Stomach (tissue), 8 donors: ENCODE measurements around the gene TRAF7. TPM values are rescaled to one million over a fixed set of nuclear protein-coding genes. Genes with fewer than 3 reads are reported as not detected.

ENCODE experiments used
- polyA plus RNA-seq, 3 donors: library from polyadenylated mRNA; stranded (reverse); fragments of 200-250 nt; gene quantifications; one replicate each; pipeline ENCODE4 v1.2.3, GENCODE V29; 2013
- small RNA-seq, 4 donors: library from RNA; depleted of rRNA; stranded (forward); fragments of <200 nt; gene quantifications; one replicate each; pipeline ENCODE3, GENCODE V24; 2016
- total RNA-seq, 5 donors: library from RNA; depleted of rRNA; stranded (reverse); fragments of >200 nt; gene quantifications; one replicate each; pipeline versions ENCODE4 v1.1.0 to v1.2.3, GENCODE V29; 2014 to 2016
- donor health status: healthy with polysubstance abuse.
- donor health status: Bipolar disorder and iron deficiency.
- donor health status: healthy.

Gene TRAF7
- total and polyA plus RNA-seq, 8 donors, result 20.9 to 204 (median 38.5) TPM

Small RNA genes within 50 kb of the gene (small RNA-seq; reads per million reads assigned to genes)
- 0 reads per million in 4 donors for gene MIR3180-5
- gene MIR4516, result 0 reads per million in 4 donors
- 0 reads per million in 4 donors for gene RF00019
- 0 reads per million in 4 donors for gene SNORD60

Other genes starting within 250 kb of the TRAF7 start
- not detected for gene HS3ST6, start 237.4 kb upstream of the TRAF7 start, total RNA-seq
- 1 to 10 TPM in 1 of 3 donors, not detected in 2; 1.6 TPM for gene HS3ST6, start 237.4 kb upstream of the TRAF7 start, polyA plus RNA-seq
- gene MSRB1, start 212.6 kb upstream of the TRAF7 start, total RNA-seq, result 10 to 100 TPM in 3 of 5 donors, 1 to 10 TPM in 1, not detected in 1; 6.2 to 61.1 (median 16.3) TPM
- 10 to 100 TPM; 31.2 to 68.5 (median 48.9) TPM for gene MSRB1, start 212.6 kb upstream of the TRAF7 start, polyA plus RNA-seq
- gene RPL3L, start 201.1 kb upstream of the TRAF7 start, total RNA-seq, result not detected
- under 1 TPM in 2 of 3 donors, not detected in 1; 0.05 to 0.19 TPM for gene RPL3L, start 201.1 kb upstream of the TRAF7 start, polyA plus RNA-seq
- gene NDUFB10, start 196.2 kb upstream of the TRAF7 start, total RNA-seq, result 100 to 1,000 TPM in 1 of 5 donors, 10 to 100 TPM in 4; 28.6 to 119 (median 57.5) TPM
- 100 to 1,000 TPM; 242 to 285 (median 253) TPM for gene NDUFB10, start 196.2 kb upstream of the TRAF7 start, polyA plus RNA-seq
- 1,000 to 10,000 TPM in 4 of 5 donors, 100 to 1,000 TPM in 1; 997 to 2,615 (median 1,653) TPM for gene RPS2, start 191.0 kb upstream of the TRAF7 start, total RNA-seq
- gene RPS2, start 191.0 kb upstream of the TRAF7 start, polyA plus RNA-seq, result 1,000 to 10,000 TPM; 2,720 to 4,842 (median 2,788) TPM
- not detected for gene RNF151, start 188.9 kb upstream of the TRAF7 start, total RNA-seq
- gene RNF151, start 188.9 kb upstream of the TRAF7 start, polyA plus RNA-seq, result not detected
- gene TBL3, start 183.7 kb upstream of the TRAF7 start, total RNA-seq, result 100 to 1,000 TPM in 1 of 5 donors, 10 to 100 TPM in 3, 1 to 10 TPM in 1; 9.4 to 174 (median 26.3) TPM
- 10 to 100 TPM; 32.7 to 52.7 (median 48.9) TPM for gene TBL3, start 183.7 kb upstream of the TRAF7 start, polyA plus RNA-seq
- 10 to 100 TPM in 1 of 5 donors, not detected in 4; 58.2 TPM for gene NOXO1, start 174.3 kb upstream of the TRAF7 start, total RNA-seq
- gene NOXO1, start 174.3 kb upstream of the TRAF7 start, polyA plus RNA-seq, result 1 to 10 TPM; 1.2 to 3.4 (median 2.6) TPM
- gene GFER, start 171.6 kb upstream of the TRAF7 start, total RNA-seq, result 100 to 1,000 TPM in 1 of 5 donors, 10 to 100 TPM in 1, 1 to 10 TPM in 3; 3.1 to 313 (median 9.9) TPM
- 10 to 100 TPM; 31.2 to 50.6 (median 36.1) TPM for gene GFER, start 171.6 kb upstream of the TRAF7 start, polyA plus RNA-seq
- gene SYNGR3, start 165.8 kb upstream of the TRAF7 start, total RNA-seq, result 1 to 10 TPM in 1 of 5 donors, not detected in 4; 1.7 TPM
- gene SYNGR3, start 165.8 kb upstream of the TRAF7 start, polyA plus RNA-seq, result 1 to 10 TPM in 1 of 3 donors, not detected in 2; 1.3 TPM
- gene ZNF598, start 146.0 kb upstream of the TRAF7 start, total RNA-seq, result 10 to 100 TPM; 16.3 to 86.2 (median 34.8) TPM
- 10 to 100 TPM; 21.1 to 31.0 (median 21.4) TPM for gene ZNF598, start 146.0 kb upstream of the TRAF7 start, polyA plus RNA-seq
- under 1 TPM in 1 of 5 donors, not detected in 4; 0.55 TPM for gene NPW, start 136.0 kb upstream of the TRAF7 start, total RNA-seq
- 10 to 100 TPM in 1 of 3 donors, 1 to 10 TPM in 2; 1.6 to 12.4 (median 2.4) TPM for gene NPW, start 136.0 kb upstream of the TRAF7 start, polyA plus RNA-seq
- 100 to 1,000 TPM in 2 of 5 donors, 10 to 100 TPM in 3; 17.4 to 201 (median 95.5) TPM for gene NHERF2, start 128.9 kb upstream of the TRAF7 start, total RNA-seq
- gene NHERF2, start 128.9 kb upstream of the TRAF7 start, polyA plus RNA-seq, result 100 to 1,000 TPM in 2 of 3 donors, 10 to 100 TPM in 1; 65.4 to 236 (median 157) TPM
- 100 to 1,000 TPM in 2 of 5 donors, 1 to 10 TPM in 3; 2.3 to 663 (median 9.5) TPM for gene NTHL1, start 107.9 kb upstream of the TRAF7 start, total RNA-seq
- 10 to 100 TPM; 29.2 to 40.6 (median 36.6) TPM for gene NTHL1, start 107.9 kb upstream of the TRAF7 start, polyA plus RNA-seq
- 100 to 1,000 TPM in 3 of 5 donors, 10 to 100 TPM in 2; 68.5 to 369 (median 118) TPM for gene TSC2, start 107.8 kb upstream of the TRAF7 start, total RNA-seq
- gene TSC2, start 107.8 kb upstream of the TRAF7 start, polyA plus RNA-seq, result 10 to 100 TPM; 40.8 to 46.0 (median 41.1) TPM
- gene PKD1, start 19.9 kb upstream of the TRAF7 start, total RNA-seq, result 100 to 1,000 TPM in 3 of 5 donors, 10 to 100 TPM in 2; 88.5 to 776 (median 459) TPM
- 10 to 100 TPM; 10.4 to 58.9 (median 22.7) TPM for gene PKD1, start 19.9 kb upstream of the TRAF7 start, polyA plus RNA-seq
- 100 to 1,000 TPM in 1 of 5 donors, 10 to 100 TPM in 1, not detected in 3; 27.2 to 114 TPM for gene RAB26, start 7.2 kb upstream of the TRAF7 start, total RNA-seq
- 10 to 100 TPM; 15.1 to 63.4 (median 20.3) TPM for gene RAB26, start 7.2 kb upstream of the TRAF7 start, polyA plus RNA-seq
- gene CASKIN1, start 40.8 kb downstream of the TRAF7 start, total RNA-seq, result under 1 TPM in 1 of 5 donors, not detected in 4; 0.73 TPM
- under 1 TPM; 0.15 to 0.55 (median 0.19) TPM for gene CASKIN1, start 40.8 kb downstream of the TRAF7 start, polyA plus RNA-seq
- gene MLST8, start 49.7 kb downstream of the TRAF7 start, total RNA-seq, result 100 to 1,000 TPM in 1 of 5 donors, 10 to 100 TPM in 3, 1 to 10 TPM in 1; 7.5 to 235 (median 56.2) TPM
- 10 to 100 TPM; 46.8 to 68.1 (median 55.3) TPM for gene MLST8, start 49.7 kb downstream of the TRAF7 start, polyA plus RNA-seq
- gene BRICD5, start 55.1 kb downstream of the TRAF7 start, total RNA-seq, result 10 to 100 TPM in 4 of 5 donors, 1 to 10 TPM in 1; 2.6 to 78.8 (median 16.5) TPM
- 1 to 10 TPM; 4.2 to 6.5 (median 6.3) TPM for gene BRICD5, start 55.1 kb downstream of the TRAF7 start, polyA plus RNA-seq
- 10 to 100 TPM in 4 of 5 donors, 1 to 10 TPM in 1; 9.4 to 90.4 (median 15.9) TPM for gene PGP, start 59.1 kb downstream of the TRAF7 start, total RNA-seq
- gene PGP, start 59.1 kb downstream of the TRAF7 start, polyA plus RNA-seq, result 10 to 100 TPM in 2 of 3 donors, 1 to 10 TPM in 1; 9.3 to 11.0 (median 10.0) TPM
- 100 to 1,000 TPM in 1 of 5 donors, 10 to 100 TPM in 4; 12.7 to 114 (median 64.5) TPM for gene E4F1, start 67.8 kb downstream of the TRAF7 start, total RNA-seq
- gene E4F1, start 67.8 kb downstream of the TRAF7 start, polyA plus RNA-seq, result 10 to 100 TPM; 21.4 to 25.2 (median 23.8) TPM
- gene DNASE1L2, start 80.7 kb downstream of the TRAF7 start, total RNA-seq, result not detected
- gene DNASE1L2, start 80.7 kb downstream of the TRAF7 start, polyA plus RNA-seq, result under 1 TPM in 2 of 3 donors, not detected in 1; 0.68 to 0.90 TPM
- gene ECI1, start 95.8 kb downstream of the TRAF7 start, total RNA-seq, result 100 to 1,000 TPM in 3 of 5 donors, 10 to 100 TPM in 2; 20.4 to 234 (median 113) TPM
- gene ECI1, start 95.8 kb downstream of the TRAF7 start, polyA plus RNA-seq, result 100 to 1,000 TPM in 2 of 3 donors, 10 to 100 TPM in 1; 84.3 to 109 (median 106) TPM
- 100 to 1,000 TPM in 4 of 5 donors, 10 to 100 TPM in 1; 72.7 to 162 (median 116) TPM for gene RNPS1, start 112.3 kb downstream of the TRAF7 start, total RNA-seq
- 100 to 1,000 TPM in 1 of 3 donors, 10 to 100 TPM in 2; 80.9 to 127 (median 99.2) TPM for gene RNPS1, start 112.3 kb downstream of the TRAF7 start, polyA plus RNA-seq
- gene ABCA3, start 184.9 kb downstream of the TRAF7 start, total RNA-seq, result 10 to 100 TPM in 1 of 5 donors, 1 to 10 TPM in 4; 3.8 to 39.3 (median 4.9) TPM
- gene ABCA3, start 184.9 kb downstream of the TRAF7 start, polyA plus RNA-seq, result 1 to 10 TPM in 2 of 3 donors, under 1 TPM in 1; 0.61 to 2.7 (median 2.4) TPM